Esophagus (tissue), 2 donors: ENCODE measurements around the gene SBK3. TPM values are rescaled to one million over a fixed set of nuclear protein-coding genes. Genes with fewer than 3 reads are reported as not detected.

Source experiments
- H3K27ac ChIP-seq, 2 donors: one replicate each; pipeline ENCODE4 v1.5.1; 2013; ENCODE audit warnings: low read depth in 2 of 2, mild to moderate bottlenecking in 2 of 2, inconsistent platforms in 1 of 2, low read length in 1 of 2, moderate library complexity in 1 of 2
- H3K27me3 ChIP-seq, 2 donors: one replicate each; pipeline ENCODE4 v1.6.1; 2013; ENCODE audit warnings: low read length in 2 of 2, control low read depth in 1 of 2, mild to moderate bottlenecking in 1 of 2; ENCODE audit not compliant: insufficient read depth in 2 of 2, control insufficient read depth in 1 of 2
- H3K36me3 ChIP-seq, 2 donors: one replicate each; pipeline ENCODE4 v1.6.1; 2013; ENCODE audit warnings: low read length in 1 of 2; ENCODE audit not compliant: control insufficient read depth in 2 of 2, insufficient read depth in 2 of 2
- H3K4me1 ChIP-seq, 2 donors: one replicate each; pipeline ENCODE4 v1.6.1; 2013; ENCODE audit warnings: low read length in 1 of 2; ENCODE audit not compliant: control insufficient read depth in 2 of 2, insufficient read depth in 2 of 2
- H3K4me3 ChIP-seq, 2 donors: one replicate each; pipeline ENCODE4 v1.5.1; 2013; ENCODE audit warnings: low read length in 2 of 2, mild to moderate bottlenecking in 2 of 2, low read depth in 1 of 2, moderate library complexity in 1 of 2
- H3K9me3 ChIP-seq, 2 donors: one replicate each; pipeline ENCODE4 v1.6.1; 2013; ENCODE audit warnings: mild to moderate bottlenecking in 2 of 2, low read depth in 1 of 2, low read length in 1 of 2, moderate library complexity in 1 of 2; ENCODE audit not compliant: control insufficient read depth in 2 of 2, insufficient read depth in 1 of 2
- WGBS, 2 donors: extraction: QIAGEN DNeasy Blood & Tissue Kit; methylation state at CpG; one replicate each; pipeline ENCODE4 v1.1.7; 2013; 5-methylcytosine and 5-hydroxymethylcytosine counted together
- polyA plus RNA-seq, 2 donors: library from polyadenylated mRNA; stranded (reverse); fragments of 200-250 nt; gene quantifications; one replicate each; pipeline ENCODE4 v1.2.3, GENCODE V29; 2013
- donor health status: healthy with polysubstance abuse.
- donor health status: Bipolar disorder and iron deficiency.

The SBK3 gene
- polyA plus RNA-seq, 2 donors = 0.09 to 0.18 TPM

GRCh38 chr19:55554741-55555152 is 9.4 kb upstream of the SBK3 start:
- Histone ChIP-seq H3K4me1 (peaks cover 0 to 3% of the 10 kb centered on the region in 2 donors), H3K4me3 (no peak overlapping the region), H3K27ac (no peak overlapping the region), H3K27me3 (peaks cover 0 to 4% of the 10 kb centered on the region in 2 donors), H3K36me3 (no peaks in the 10 kb centered on the region), H3K9me3 (no peaks in the 10 kb centered on the region)
- WGBS, 2 donors = 64 to 71% methylated on average over 8 of the region's 8 CpGs

DNA sequence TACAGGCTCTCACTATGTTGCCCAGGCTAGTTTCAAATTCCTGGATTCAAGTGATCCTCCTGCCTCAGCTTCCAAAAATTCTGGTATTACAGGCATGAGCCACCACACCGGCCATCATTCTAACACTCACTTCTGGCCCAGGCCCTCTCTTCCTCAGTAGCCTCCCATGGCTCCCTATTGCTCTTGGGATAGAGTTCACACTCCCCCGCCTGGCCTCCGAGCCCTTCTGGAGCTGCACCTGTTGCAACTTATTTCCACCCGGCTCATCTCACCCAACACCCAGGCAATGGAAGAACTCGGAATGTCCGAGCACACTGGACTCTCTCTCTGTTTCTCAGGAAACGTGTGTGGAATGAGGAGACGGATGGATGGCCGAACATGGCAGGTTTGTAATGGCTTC is 9.0 kb upstream of the SBK3 start:
- Histone ChIP-seq H3K4me3 (no peak overlapping the region), H3K4me1 (peaks cover 0 to 3% of the 10 kb centered on the region in 2 donors), H3K9me3 (no peaks in the 10 kb centered on the region), H3K36me3 (no peaks in the 10 kb centered on the region), H3K27ac (no peak overlapping the region), H3K27me3 (peaks cover 0 to 4% of the 10 kb centered on the region in 2 donors)
- WGBS, 2 donors = 83 to 91% methylated on average over 9 of the region's 9 CpGs

DNA sequence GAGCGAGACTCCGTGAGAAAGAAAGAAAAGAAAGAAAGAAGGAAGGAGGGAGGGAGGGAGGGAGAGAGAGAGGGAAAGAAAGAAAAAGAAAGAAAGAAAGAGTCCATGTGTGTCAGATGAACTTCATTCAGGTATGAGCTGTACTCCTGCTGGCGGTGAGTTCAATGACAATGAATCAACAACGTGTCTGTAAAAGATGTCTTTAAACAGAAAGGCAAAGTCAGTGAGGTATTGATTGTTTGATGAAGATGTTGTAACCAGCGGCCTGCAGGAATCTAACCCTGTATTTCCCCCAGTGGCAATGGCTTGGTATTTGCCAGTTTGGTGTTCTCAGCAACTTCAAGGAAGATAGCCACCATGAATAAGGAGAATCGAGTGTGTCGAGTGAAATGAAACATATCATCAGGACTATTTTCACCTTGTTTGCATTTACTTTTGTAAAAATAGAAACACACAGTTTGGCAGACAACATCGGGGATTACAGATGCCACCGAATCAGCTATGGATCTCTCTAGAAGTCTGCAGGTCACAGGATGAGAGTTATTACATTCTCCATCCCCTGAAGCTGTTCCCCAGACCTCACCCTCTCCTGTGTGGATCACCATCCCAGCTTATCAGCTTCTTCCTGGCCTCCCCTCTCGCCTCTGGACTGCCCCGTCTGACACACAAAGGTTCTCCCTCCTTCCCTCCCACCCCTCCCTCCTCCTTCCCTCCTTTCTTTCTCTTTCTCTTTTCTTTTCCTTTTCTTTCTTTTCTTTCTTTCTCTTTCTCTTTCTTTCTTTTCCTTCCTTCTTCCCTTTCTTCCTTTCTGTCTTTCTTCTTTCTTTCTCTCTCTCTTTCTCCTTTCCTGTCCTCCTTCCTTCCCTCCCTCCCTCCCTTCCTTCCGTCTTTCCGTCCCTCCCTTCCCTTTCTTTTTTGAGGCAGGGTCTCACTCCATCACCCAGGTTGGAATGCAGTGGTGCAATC is 8.2 kb upstream of the SBK3 start:
- peaks cover 0 to 4% of the 10 kb centered on the region in 2 donors for H3K27me3 ChIP-seq
- no peak overlapping the region for H3K4me3 ChIP-seq
- no peak overlapping the region for H3K27ac ChIP-seq
- H3K36me3 ChIP-seq = no peaks in the 10 kb centered on the region
- no peaks in the 10 kb centered on the region for H3K9me3 ChIP-seq
- WGBS, 2 donors = 59% methylated on average over 13 of the region's 13 CpGs
- H3K4me1 ChIP-seq = peaks cover 0 to 3% of the 10 kb centered on the region in 2 donors

GRCh38 chr19:55552620-55553019 is 7.3 kb upstream of the SBK3 start:
- Histone ChIP-seq H3K4me1 (peaks cover 0 to 3% of the 10 kb centered on the region in 2 donors), H3K4me3 (no peak overlapping the region), H3K27me3 (peaks cover 0 to 4% of the 10 kb centered on the region in 2 donors), H3K9me3 (no peaks in the 10 kb centered on the region), H3K36me3 (no peaks in the 10 kb centered on the region), H3K27ac (no peak overlapping the region)
- WGBS, 2 donors = 48 to 55% methylated on average over 13 of the region's 13 CpGs

DNA sequence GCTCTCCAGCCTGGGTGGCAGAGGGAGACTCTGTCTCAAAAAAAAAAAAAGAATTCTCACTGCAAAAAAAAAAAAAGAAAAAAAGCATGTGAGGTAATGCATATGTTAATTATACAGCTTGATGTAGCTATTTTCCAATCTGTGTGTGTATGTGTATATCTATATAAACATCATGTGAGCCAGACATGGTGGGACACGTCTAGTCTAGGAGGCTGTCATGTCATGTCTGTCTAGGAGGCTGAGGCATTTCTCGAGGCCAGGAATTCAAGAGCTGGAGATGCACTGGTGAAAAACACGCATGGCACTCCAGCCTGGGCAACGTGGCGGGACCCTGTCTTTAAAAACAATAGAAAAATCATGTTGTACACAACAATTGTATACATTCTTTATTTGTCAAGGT is 6.9 kb upstream of the SBK3 start:
- peaks cover 0 to 4% of the 10 kb centered on the region in 2 donors for H3K27me3 ChIP-seq
- no peaks in the 10 kb centered on the region for H3K9me3 ChIP-seq
- peaks cover 0 to 3% of the 10 kb centered on the region in 2 donors for H3K4me1 ChIP-seq
- WGBS, 2 donors = 52 to 64% methylated on average over 5 of the region's 5 CpGs
- no peaks in the 10 kb centered on the region for H3K36me3 ChIP-seq
- H3K27ac ChIP-seq = no peak overlapping the region
- H3K4me3 ChIP-seq = no peak overlapping the region

DNA sequence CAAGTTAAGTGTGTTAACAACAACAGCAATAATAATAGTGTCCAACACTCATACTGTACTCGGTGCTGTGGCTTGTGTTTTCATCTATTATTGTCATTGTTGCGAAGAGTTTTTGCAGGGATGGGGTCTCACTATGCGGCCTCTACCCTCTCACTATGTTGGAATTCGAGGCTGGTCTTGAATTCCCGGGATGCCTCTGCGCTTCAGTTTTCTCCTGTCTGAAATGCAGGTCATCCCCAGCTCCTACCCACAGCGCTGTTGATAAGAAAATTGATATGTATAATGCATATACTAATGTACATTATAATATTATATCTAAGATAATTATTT is 4.9 kb upstream of the SBK3 start:
- WGBS, 2 donors = 59 to 70% methylated on average over 7 of the region's 7 CpGs
- Histone ChIP-seq H3K27me3 (peaks cover 0 to 4% of the 10 kb centered on the region in 2 donors), H3K4me1 (peaks cover 3 to 8% of the 10 kb centered on the region in 2 donors), H3K9me3 (no peaks in the 10 kb centered on the region), H3K27ac (no peak overlapping the region), H3K36me3 (no peaks in the 10 kb centered on the region), H3K4me3 (no peak overlapping the region)

DNA sequence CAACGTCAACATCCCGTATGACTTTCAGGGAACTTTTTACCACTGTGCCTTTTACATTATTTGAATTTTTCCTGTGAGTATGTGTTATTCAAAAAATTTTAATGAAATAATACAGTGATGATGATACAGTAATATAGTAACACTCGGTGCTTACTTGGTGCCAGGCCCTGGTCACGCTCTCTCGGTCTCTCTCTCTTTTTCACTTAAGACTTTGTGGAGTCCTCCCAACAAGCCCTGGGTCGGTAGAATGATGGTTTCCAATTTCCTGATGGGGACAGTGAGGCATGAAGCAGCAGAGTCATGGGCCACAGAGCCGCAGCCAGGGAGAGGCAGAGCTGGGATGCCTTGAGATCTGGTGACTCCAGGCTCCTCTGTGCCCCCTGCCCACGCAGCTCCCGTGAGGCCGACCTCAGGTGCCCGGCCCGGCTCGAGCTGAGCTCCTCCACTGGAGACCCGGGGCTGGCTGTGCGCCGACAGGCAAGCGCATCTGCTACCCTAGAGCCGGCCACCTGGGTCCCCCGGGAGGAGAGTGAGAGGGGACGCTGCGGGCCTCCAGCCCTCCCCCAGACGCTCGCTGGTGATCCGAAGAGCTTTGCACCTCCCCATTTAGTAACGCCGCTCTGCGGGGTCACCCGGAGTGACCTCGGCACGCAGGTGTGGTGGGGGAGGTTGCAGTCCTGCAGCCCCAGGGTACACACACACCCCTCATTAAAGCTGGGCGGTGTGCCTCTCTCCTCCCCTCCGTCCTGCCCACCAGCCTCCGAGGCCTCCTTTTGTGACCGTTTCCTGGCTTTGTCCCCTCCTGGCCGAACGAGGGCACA is 4.4 kb upstream of the SBK3 start:
- peak overlapping the region in 1 of 2 donors; percentile 2 for H3K27ac ChIP-seq
- peaks cover 0 to 4% of the 10 kb centered on the region in 2 donors for H3K27me3 ChIP-seq
- H3K4me3 ChIP-seq = no peak overlapping the region
- no peaks in the 10 kb centered on the region for H3K36me3 ChIP-seq
- H3K4me1 ChIP-seq = peaks cover 5 to 8% of the 10 kb centered on the region in 2 donors
- WGBS, 2 donors = 23 to 24% methylated on average over 34 to 36 of the region's 36 CpGs
- H3K9me3 ChIP-seq = no peaks in the 10 kb centered on the region

DNA sequence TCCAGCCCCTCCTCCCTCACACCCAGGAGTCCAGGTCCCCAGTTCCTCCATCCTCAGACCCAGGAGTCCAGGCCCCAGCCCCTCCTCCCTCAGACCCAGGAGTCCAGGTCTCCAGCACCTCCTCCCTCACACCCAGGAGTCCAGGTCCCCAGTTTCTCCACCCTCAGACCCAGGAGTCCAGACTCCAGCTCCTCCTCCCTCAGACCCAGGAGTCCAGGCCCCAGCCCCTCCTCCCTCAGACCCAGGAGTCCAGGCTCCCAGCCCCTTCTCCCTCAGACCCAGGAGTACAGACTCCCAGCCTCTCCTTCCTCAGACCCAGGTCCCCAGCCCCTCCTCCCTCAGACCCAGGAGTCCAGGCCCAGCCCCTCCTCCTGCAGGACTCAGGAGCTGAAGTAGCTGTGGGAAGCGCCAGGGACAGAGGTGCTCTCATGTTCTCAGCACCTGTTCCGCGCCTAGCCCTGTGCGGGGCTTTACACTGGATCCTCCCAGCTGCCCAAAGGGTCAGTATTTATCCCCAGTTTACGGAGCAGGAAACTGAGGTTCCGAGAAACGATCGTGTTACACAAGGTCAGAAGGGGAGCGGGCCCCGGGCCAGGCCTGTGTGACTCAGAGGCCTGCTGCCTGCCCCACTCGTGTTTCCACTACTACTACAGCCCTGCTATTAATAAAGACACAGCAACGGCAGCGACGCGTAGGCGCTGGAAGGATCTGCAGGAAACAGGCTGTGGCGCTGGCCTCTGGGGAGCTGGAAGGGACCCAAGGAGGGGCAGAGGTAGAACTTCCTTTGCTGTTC is 1.7 kb upstream of the SBK3 start:
- Histone ChIP-seq H3K4me3 (no peak overlapping the region), H3K36me3 (no peaks in the 10 kb centered on the region), H3K9me3 (no peaks in the 10 kb centered on the region), H3K27me3 (peaks cover 0 to 4% of the 10 kb centered on the region in 2 donors), H3K4me1 (peaks cover 5 to 8% of the 10 kb centered on the region in 2 donors), H3K27ac (peak overlapping the region; percentile 63 to 65)
- 26 to 32% methylated on average over 17 of the region's 17 CpGs for WGBS, 2 donors

DNA sequence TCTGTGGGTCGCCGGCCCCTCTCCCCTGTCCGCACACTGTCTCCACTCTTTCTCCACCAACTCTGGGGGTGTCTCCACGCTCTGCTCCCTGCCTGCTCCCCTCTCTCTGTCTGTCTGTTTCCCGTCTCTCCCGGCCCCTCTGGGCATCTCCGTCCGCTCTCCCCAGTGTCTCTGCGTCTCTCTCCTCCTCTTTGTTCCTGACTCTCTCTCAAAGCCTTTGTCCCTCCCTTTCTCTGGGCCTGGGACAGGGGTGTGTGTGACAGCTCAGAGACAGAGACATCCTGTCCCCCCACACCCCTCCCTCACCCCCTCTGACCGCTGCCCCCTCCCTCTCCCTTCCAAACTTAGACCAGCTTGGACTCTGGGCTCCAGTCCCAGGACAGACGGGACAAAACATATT is 668 bp upstream of the SBK3 start:
- Histone ChIP-seq H3K27me3 (peaks cover 0 to 4% of the 10 kb centered on the region in 2 donors), H3K4me3 (no peak overlapping the region), H3K9me3 (no peaks in the 10 kb centered on the region), H3K4me1 (peaks cover 5 to 8% of the 10 kb centered on the region in 2 donors), H3K27ac (no peak overlapping the region), H3K36me3 (no peaks in the 10 kb centered on the region)
- WGBS, 2 donors = 52 to 64% methylated on average over 11 of the region's 11 CpGs
